Psoas muscle (tissue), 8 donors: ENCODE measurements around the gene DNAJB11. TPM values are rescaled to one million over a fixed set of nuclear protein-coding genes. Genes with fewer than 3 reads are reported as not detected.

Experiments
- ATAC-seq, 4 donors: fragments of 200-7000 bp; cut with Tn5 transposase; one replicate each; pipeline ENCODE4 v1.9.1; 2020; ENCODE audit warnings: moderate library complexity in 3 of 4, mild to moderate bottlenecking in 2 of 4
- DNase-seq, 2 donors: peaks; one replicate each; pipeline ENCODE4 v3.0.0-alpha.2; 2020
- H3K27ac ChIP-seq: fragments of 200-600 bp; one replicate; pipeline ENCODE4 v1.8.0; 2022
- H3K27me3 ChIP-seq, 3 donors: fragments of 200-600 bp in 1 of 3; one replicate each; pipeline versions ENCODE4 v1.6.1 to v1.8.0; 2013 to 2022; ENCODE audit warnings: low read length in 2 of 3, mild to moderate bottlenecking in 2 of 3, moderate library complexity in 1 of 3; ENCODE audit not compliant: insufficient read depth in 3 of 3
- H3K36me3 ChIP-seq, 2 donors: fragments of 200-600 bp in 1 of 2; one replicate each; pipeline versions ENCODE4 v1.6.1 to v1.8.0; 2013 to 2022; ENCODE audit warnings: low read depth in 1 of 2, mild to moderate bottlenecking in 1 of 2, moderate library complexity in 1 of 2; ENCODE audit not compliant: insufficient read depth in 1 of 2
- H3K4me1 ChIP-seq: fragments of 200-600 bp; one replicate; pipeline ENCODE4 v1.8.0; 2022
- H3K4me3 ChIP-seq: fragments of 200-600 bp; one replicate; pipeline ENCODE4 v1.8.0; 2022; ENCODE audit warnings: mild to moderate bottlenecking
- H3K9me3 ChIP-seq: fragments of 200-600 bp; one replicate; pipeline ENCODE4 v1.8.0; 2022
- WGBS, 3 donors: extraction: QIAGEN DNeasy Blood & Tissue Kit; methylation state at CpG; one replicate each; pipeline versions ENCODE4 v1.1.6 to v1.1.7; 2013; 5-methylcytosine and 5-hydroxymethylcytosine counted together
- intact Hi-C, 2 donors: fragments of 100-400 bp; cut with DNase I; formaldehyde crosslinking; loops; one replicate each; pipeline versions ENCODE4 v1.11.0 to v1.14.2; 2022
- polyA plus RNA-seq, 3 donors: library from polyadenylated mRNA; stranded (reverse); fragments of 200-250 nt; gene quantifications; one replicate each; pipeline ENCODE4 v1.2.3, GENCODE V29; 2013
- total RNA-seq, 4 donors: library from RNA; stranded (reverse); fragmentation: NEBNext Ultra II Directional in 2 of 4; extraction: Animal tissue kit (Norgen Biotek cat#: 25700) in 2 of 4; gene quantifications; one replicate each; pipeline versions ENCODE4 v1.2.1 to v1.2.4, GENCODE V29; 2021 to 2023
- TF ChIP-seq, protein P1 (sequence below): fragments of 200-600 bp; IDR thresholded peaks from one replicate; pipeline ENCODE4 v1.8.0; 2022; ENCODE audit warnings: antibody characterized with exemption
- donor health status: healthy with polysubstance abuse.
- donor health status: DM: no; HTN: no; CAD: no; lungs with moderate emphysema.
- donor health status: Bipolar disorder and iron deficiency.
- donor health status: healthy.
- donor health status: DM: yes; HTN: yes; CAD: no.
- donor health status: DM: no; HTN: no; CAD: no.
- donor health status: DM: no; HTN: no; CAD: no.
- donor health status: DM: yes; HTN: yes; CAD: no.

DNAJB11 gene
- total and polyA plus RNA-seq, 7 donors, result 10.3 to 49.2 (median 24.2) TPM

DNA sequence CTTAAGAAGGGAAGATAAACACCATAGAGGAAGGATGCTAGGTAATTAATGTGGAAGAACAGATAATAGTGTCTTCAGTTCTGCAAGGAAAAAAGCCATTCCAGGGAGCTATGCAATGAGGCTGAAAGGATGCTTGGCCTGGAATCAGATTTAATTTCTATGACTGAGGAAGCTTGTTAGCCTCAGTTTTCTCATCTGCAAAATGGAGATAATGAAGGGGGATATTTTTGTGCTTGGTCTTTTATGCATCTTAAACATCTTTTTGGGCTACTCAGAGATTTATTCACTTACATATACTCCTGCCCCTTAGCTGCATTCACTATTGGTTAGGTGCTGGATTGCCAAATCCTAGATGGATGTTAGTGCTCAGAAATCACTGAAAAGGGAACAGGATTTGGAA is 16.7 kb downstream of the DNAJB11 start:
- H3K27ac ChIP-seq, result no peak overlapping the region
- no peaks in the 10 kb centered on the region for H3K9me3 ChIP-seq

DNA sequence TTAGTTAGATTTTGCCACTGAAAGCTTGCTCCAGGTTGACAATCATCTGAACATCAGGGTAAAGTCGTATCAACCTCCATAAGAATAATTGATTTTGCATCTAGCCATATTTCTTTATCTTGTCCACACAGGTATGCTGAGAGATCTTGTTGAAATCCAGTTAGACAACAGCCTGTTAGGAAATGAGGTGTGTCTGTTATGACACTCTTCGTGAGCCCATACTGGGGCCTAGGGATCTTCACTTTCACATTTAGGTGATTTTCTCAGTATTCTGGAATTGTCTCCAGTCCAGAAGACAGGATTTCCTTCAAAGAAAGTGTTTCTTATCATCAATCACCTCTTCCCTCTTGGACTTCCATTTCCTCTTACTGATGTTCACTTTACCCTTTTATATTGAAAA is 18.1 kb downstream of the DNAJB11 start:
- no peak for ATAC-seq
- peaks cover 8 to 28% of the 10 kb centered on the region in 2 donors for H3K36me3 ChIP-seq
- H3K4me3 ChIP-seq, result no peak overlapping the region
- no peaks in the 10 kb centered on the region for H3K4me1 ChIP-seq
- TF ChIP-seq, protein P1, sequence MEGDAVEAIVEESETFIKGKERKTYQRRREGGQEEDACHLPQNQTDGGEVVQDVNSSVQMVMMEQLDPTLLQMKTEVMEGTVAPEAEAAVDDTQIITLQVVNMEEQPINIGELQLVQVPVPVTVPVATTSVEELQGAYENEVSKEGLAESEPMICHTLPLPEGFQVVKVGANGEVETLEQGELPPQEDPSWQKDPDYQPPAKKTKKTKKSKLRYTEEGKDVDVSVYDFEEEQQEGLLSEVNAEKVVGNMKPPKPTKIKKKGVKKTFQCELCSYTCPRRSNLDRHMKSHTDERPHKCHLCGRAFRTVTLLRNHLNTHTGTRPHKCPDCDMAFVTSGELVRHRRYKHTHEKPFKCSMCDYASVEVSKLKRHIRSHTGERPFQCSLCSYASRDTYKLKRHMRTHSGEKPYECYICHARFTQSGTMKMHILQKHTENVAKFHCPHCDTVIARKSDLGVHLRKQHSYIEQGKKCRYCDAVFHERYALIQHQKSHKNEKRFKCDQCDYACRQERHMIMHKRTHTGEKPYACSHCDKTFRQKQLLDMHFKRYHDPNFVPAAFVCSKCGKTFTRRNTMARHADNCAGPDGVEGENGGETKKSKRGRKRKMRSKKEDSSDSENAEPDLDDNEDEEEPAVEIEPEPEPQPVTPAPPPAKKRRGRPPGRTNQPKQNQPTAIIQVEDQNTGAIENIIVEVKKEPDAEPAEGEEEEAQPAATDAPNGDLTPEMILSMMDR, result no peak
- H3K9me3 ChIP-seq, result no peaks in the 10 kb centered on the region
- intact Hi-C loops, result no loop called here
- no peak overlapping the region for H3K27ac ChIP-seq
- WGBS, 3 donors, result 67 to 75% (median 69%) methylated on average over 2 of the region's 2 CpGs
- no peaks in the 10 kb centered on the region for H3K27me3 ChIP-seq
- no peak for DNase-seq

More for the DNA sequence above, 16.7 kb downstream of the DNAJB11 start:
- H3K36me3 ChIP-seq, result peaks cover 14 to 43% of the 10 kb centered on the region in 2 donors
- H3K4me1 ChIP-seq, result no peaks in the 10 kb centered on the region
- H3K4me3 ChIP-seq, result no peak overlapping the region
- ATAC-seq, result no peak
- no peaks in the 10 kb centered on the region for H3K27me3 ChIP-seq
- intact Hi-C loops, result no loop called here
- TF ChIP-seq, protein P1, result no peak
- DNase-seq, result no peak

DNA sequence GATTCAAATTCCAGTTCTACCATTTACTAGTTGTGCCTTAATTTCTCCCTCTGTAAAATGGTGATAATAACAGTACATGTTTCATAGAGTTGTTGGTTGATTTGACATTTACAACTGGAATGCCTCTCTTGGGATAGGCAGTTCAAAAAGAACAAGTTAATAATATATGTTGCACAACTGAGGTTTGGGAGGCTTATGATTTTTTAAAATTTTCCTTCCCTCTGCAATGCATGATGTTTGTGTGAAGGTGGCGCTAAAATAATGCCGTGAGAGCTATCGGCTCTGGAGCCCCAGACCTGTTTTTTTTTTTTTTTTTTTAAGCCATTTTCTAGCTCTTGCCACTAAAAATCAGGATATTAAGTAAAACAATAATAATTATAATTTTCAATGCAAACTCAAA is 18.6 kb downstream of the DNAJB11 start:
- TF ChIP-seq, protein P1, result no peak
- no peaks in the 10 kb centered on the region for H3K27me3 ChIP-seq
- intact Hi-C loops, result no loop called here
- no peak for DNase-seq
- H3K36me3 ChIP-seq, result peaks cover 7 to 24% of the 10 kb centered on the region in 2 donors
- WGBS, 3 donors, result 40 to 50% (median 47%) methylated on average over 3 of the region's 3 CpGs
- H3K9me3 ChIP-seq, result no peaks in the 10 kb centered on the region
- H3K4me1 ChIP-seq, result no peaks in the 10 kb centered on the region
- no peak for ATAC-seq
- no peak overlapping the region for H3K27ac ChIP-seq
- no peak overlapping the region for H3K4me3 ChIP-seq

DNA sequence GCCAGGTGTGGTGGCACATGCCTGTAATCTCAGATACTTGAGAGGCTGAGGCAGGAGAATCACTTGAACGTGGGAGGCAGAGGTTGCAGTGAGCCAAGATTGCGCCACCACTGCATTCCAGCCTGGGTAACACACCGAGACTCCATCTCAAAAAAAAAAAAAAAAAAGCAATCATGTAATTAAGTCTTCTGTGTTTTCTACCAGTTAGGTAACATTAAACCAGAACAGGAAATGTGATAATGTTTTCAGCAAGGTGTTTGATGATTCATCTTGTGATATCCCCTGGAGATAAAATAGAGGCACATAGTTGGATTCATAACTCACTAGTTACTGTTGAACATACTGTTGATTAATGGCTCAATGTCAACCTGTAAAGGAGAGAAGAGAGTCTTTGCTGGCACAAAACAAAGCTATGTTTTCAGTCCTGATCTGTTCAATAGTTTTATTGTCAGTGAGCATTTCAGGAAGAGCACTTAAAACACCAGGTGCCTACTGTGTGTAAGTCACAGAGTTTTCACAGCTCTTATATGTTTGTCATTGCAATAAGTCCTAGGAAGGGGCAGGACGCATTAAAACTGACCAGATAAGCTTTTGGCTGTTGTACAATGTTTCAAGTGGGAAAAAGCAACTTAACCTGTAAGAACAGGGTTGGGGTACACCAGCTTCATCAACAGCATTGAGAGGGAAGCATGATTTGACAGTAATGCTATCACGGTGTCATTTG is 19.5 kb downstream of the DNAJB11 start:
- Histone ChIP-seq H3K27me3 (no peaks in the 10 kb centered on the region), H3K36me3 (peaks cover 5 to 15% of the 10 kb centered on the region in 2 donors), H3K9me3 (no peaks in the 10 kb centered on the region), H3K4me3 (no peak overlapping the region), H3K27ac (no peak overlapping the region), H3K4me1 (no peaks in the 10 kb centered on the region)
- intact Hi-C loops, result no loop called here
- TF ChIP-seq, protein P1, result no peak
- DNase-seq (no peak), ATAC-seq (no peak)
- WGBS, 3 donors, result 59 to 70% (median 65%) methylated on average over 5 of the region's 5 CpGs
